ENCODE data around the gene NLRP4. TPM values are rescaled to one million over a fixed set of nuclear protein-coding genes. Genes with fewer than 3 reads are reported as not detected.

Gene NLRP4, protein sequence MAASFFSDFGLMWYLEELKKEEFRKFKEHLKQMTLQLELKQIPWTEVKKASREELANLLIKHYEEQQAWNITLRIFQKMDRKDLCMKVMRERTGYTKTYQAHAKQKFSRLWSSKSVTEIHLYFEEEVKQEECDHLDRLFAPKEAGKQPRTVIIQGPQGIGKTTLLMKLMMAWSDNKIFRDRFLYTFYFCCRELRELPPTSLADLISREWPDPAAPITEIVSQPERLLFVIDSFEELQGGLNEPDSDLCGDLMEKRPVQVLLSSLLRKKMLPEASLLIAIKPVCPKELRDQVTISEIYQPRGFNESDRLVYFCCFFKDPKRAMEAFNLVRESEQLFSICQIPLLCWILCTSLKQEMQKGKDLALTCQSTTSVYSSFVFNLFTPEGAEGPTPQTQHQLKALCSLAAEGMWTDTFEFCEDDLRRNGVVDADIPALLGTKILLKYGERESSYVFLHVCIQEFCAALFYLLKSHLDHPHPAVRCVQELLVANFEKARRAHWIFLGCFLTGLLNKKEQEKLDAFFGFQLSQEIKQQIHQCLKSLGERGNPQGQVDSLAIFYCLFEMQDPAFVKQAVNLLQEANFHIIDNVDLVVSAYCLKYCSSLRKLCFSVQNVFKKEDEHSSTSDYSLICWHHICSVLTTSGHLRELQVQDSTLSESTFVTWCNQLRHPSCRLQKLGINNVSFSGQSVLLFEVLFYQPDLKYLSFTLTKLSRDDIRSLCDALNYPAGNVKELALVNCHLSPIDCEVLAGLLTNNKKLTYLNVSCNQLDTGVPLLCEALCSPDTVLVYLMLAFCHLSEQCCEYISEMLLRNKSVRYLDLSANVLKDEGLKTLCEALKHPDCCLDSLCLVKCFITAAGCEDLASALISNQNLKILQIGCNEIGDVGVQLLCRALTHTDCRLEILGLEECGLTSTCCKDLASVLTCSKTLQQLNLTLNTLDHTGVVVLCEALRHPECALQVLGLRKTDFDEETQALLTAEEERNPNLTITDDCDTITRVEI
- not detected for polyA plus RNA-seq (2012; ENCODE audit: insufficient read depth, insufficient read length)

GRCh38 chr19:55836340-55836739, at the start of gene NLRP4:
Gene NLRP4 (plus strand): TSS chr19:55836540. CDS start chr19:55852081, 15,541 bp downstream.
- DNase-seq (ENCODE audit: low read depth, low spot score): no peak
- H3K4me3 ChIP-seq (ENCODE audit: low read length): no peak within 1 kb of the TSS

DNA sequence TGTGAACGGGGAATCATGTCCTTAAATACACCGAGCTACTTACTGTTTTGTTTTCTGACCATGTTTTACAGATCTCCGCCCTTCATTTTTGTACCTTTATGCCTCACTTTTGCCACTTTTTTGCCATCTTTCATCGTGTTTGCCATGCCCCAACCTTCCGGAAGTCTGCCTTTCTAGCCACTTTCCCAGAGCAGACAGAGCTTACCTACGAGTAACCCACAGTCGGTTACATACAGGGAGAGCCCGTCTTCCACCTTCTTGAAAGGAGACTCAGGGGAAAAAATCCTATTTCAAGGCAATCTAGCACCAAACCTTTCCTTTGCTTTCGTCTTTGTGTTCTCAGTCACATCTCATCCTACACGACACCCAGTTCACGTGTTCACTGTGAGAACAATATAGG, 41.3 kb upstream of the NLRP4 start:
- no peak overlapping the region for H3K4me3 ChIP-seq (ENCODE audit: low read length)
- no peak for DNase-seq (ENCODE audit: low read depth, low spot score)

- no peak overlapping the region for H3K4me3 ChIP-seq (ENCODE audit: low read length)
- no peak for DNase-seq (ENCODE audit: low read depth, low spot score)
Measured at GRCh38 chr19:55801416-55801815, 34.9 kb upstream of the NLRP4 start.

GRCh38 chr19:55802281-55802680, 34.1 kb upstream of the NLRP4 start:
- no peak for DNase-seq (ENCODE audit: low read depth, low spot score)
- no peak overlapping the region for H3K4me3 ChIP-seq (ENCODE audit: low read length)

DNA sequence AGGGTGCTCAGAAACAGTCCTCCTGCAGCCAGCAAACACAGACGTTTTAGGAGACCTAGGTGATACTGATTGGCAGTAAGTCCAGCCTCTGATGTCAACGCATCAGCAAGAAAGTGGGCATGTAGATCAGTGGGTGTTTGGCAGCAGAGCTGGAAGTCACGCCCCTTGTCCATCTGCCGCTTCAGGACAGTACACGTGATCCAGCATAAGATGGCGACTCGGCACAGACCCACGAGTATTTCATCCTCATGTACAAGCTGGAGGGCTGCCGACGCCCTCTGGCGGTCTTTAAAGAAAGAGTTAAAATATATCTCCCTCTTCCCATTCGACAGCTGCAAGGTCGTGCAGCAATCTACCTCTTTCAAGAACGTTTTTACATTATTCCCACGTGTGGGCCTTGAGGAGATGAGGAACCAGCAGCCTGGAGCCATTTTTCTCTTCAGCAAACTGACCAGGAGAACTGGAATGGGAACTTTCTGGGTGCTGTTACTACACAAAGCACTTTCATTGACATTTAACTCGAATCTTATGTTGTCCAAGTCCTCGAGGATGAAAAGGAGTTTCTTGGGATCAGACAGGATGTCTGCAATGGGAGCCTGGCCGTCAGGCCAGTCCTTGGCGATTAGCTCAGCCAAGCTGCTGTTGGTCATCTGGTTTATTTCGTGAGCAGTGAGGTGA, 26.8 kb upstream of the NLRP4 start:
- H3K4me3 ChIP-seq (ENCODE audit: low read length): no peak overlapping the region
- DNase-seq (ENCODE audit: low read depth, low spot score): peak; percentile 86

DNA sequence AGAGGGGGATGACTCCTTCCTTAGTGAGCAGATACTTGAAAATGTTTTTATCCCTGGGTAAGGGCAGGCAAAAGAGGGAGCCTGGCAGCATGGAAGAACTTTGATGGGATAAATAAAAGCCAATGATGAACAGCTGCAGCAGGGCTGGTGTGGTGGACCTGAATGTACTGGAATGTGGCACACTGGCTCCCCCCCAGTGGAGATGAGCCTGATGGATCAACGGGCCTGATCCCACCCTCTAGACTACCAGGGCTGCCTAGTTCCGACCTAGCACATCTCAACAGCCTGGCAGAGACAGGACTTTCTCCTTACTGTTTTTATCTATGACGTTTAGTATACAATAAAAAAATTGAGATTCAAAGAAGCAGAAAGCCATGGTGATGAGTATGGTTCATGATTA, 25.0 kb upstream of the NLRP4 start:
- no peak for DNase-seq (ENCODE audit: low read depth, low spot score)
- no peak overlapping the region for H3K4me3 ChIP-seq (ENCODE audit: low read length)

- no peak for DNase-seq (ENCODE audit: low read depth, low spot score)
- H3K4me3 ChIP-seq (ENCODE audit: low read length): no peak overlapping the region
Measured at GRCh38 chr19:55812449-55812848, 23.9 kb upstream of the NLRP4 start.

GRCh38 chr19:55813906-55814305, 22.4 kb upstream of the NLRP4 start:
- H3K4me3 ChIP-seq (ENCODE audit: low read length): no peak overlapping the region
- DNase-seq (ENCODE audit: low read depth, low spot score): no peak

- DNase-seq (ENCODE audit: low read depth, low spot score): no peak
- H3K4me3 ChIP-seq (ENCODE audit: low read length): no peak overlapping the region
Measured at GRCh38 chr19:55820037-55820436, 16.3 kb upstream of the NLRP4 start.

DNA sequence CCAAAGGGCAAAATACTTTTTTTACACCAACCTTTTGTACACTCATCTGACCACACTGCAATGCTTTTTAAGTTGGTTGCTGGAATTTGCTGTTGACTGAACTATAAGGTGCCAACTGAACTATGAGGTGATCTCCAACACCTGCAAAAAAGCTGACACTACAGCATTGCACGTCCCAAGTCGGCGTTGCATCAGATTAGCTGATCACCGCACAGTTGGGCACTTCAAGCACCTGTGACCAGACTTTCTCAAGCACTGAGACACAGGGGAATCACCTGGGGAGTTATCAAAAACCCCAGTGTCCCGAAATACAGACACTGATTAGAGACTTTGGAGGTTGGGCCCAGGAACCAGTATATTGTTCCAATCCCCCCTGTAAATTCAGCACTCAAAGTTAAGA, 5.7 kb upstream of the NLRP4 start:
- no peak overlapping the region for H3K4me3 ChIP-seq (ENCODE audit: low read length)
- DNase-seq (ENCODE audit: low read depth, low spot score): no peak

DNA sequence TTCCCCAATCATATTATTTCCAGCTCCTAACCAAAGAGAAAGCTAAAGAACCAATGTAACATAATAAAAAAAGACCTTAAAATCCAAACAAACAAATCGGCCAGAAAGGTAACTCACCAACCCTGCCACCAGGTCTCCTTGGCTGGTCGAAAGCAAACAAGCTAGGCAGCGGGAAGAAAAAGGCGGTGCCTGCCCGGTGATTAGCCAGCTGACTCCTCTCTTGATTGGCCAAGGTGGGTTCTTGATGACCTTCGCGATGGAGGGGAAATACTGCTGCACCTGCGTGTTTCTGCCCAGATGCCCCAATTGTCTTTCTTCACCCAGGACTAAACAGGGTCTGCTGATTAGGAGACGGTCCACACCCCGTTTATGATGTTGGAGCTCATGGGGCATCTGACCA, 4.5 kb upstream of the NLRP4 start, which contains the start of gene NLRP11:
Gene NLRP11, minus strand, starts transcription at position 154 of the 400 bp plus-strand sequence. CDS start 13,825 bp downstream, outside the sequence.
- DNase-seq (ENCODE audit: low read depth, low spot score): no peak
- no peak within 1 kb of the TSS for H3K4me3 ChIP-seq (ENCODE audit: low read length)

- no peak overlapping the region for H3K4me3 ChIP-seq (ENCODE audit: low read length)
- DNase-seq (ENCODE audit: low read depth, low spot score): no peak
Measured at GRCh38 chr19:55832676-55833075, 3.7 kb upstream of the NLRP4 start.

- DNase-seq (ENCODE audit: low read depth, low spot score): no peak
- H3K4me3 ChIP-seq (ENCODE audit: low read length): no peak overlapping the region
Measured at GRCh38 chr19:55838251-55838650, 1.9 kb downstream of the NLRP4 start.

- H3K4me3 ChIP-seq (ENCODE audit: low read length): no peak overlapping the region
Measured at GRCh38 chr19:55838906-55839305, 2.6 kb downstream of the NLRP4 start.

DNA sequence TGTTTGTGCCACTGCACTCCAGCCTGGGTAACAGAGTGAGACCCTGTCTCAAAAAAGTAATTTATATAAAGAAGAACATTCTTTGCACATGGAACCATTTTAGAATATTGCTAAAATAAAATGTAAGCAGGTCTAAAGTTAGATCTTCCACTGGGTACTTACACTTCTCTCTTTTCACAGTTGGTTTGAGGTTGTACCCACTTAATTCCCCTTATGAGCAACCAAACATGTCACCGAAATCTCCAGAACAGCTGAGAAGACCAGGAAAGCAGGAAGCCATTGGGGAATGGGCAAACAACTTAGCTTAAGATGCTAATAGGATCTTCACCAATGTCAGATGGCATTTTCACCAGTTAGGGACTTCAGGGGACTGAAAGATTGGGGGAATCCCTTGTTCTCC, 18.8 kb downstream of the NLRP4 start:
- no peak for DNase-seq (ENCODE audit: low read depth, low spot score)
- no peak overlapping the region for H3K4me3 ChIP-seq (ENCODE audit: low read length)

More at GRCh38 chr19:55838906-55839305, 2.6 kb downstream of the NLRP4 start:
- DNase-seq (ENCODE audit: low read depth, low spot score): no peak

- no peak for DNase-seq (ENCODE audit: low read depth, low spot score)
- H3K4me3 ChIP-seq (ENCODE audit: low read length): no peak overlapping the region
Measured at GRCh38 chr19:55857149-55857548, 20.8 kb downstream of the NLRP4 start.

DNA sequence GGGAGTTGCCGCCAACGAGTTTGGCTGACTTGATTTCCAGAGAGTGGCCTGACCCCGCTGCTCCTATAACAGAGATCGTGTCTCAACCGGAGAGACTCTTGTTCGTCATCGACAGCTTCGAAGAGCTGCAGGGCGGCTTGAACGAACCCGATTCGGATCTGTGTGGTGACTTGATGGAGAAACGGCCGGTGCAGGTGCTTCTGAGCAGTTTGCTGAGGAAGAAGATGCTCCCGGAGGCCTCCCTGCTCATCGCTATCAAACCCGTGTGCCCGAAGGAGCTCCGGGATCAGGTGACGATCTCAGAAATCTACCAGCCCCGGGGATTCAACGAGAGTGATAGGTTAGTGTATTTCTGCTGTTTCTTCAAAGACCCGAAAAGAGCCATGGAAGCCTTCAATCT, 21.6 kb downstream of the NLRP4 start:
- DNase-seq (ENCODE audit: low read depth, low spot score): no peak

DNA sequence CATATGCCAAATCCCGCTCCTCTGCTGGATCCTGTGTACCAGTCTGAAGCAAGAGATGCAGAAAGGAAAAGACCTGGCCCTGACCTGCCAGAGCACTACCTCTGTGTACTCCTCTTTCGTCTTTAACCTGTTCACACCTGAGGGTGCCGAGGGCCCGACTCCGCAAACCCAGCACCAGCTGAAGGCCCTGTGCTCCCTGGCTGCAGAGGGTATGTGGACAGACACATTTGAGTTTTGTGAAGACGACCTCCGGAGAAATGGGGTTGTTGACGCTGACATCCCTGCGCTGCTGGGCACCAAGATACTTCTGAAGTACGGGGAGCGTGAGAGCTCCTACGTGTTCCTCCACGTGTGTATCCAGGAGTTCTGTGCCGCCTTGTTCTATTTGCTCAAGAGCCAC, 22.1 kb downstream of the NLRP4 start:
- DNase-seq (ENCODE audit: low read depth, low spot score): no peak
- H3K4me3 ChIP-seq (ENCODE audit: low read length): no peak overlapping the region

More for the DNA sequence above, 21.6 kb downstream of the NLRP4 start:
- H3K4me3 ChIP-seq (ENCODE audit: low read length): no peak overlapping the region

DNA sequence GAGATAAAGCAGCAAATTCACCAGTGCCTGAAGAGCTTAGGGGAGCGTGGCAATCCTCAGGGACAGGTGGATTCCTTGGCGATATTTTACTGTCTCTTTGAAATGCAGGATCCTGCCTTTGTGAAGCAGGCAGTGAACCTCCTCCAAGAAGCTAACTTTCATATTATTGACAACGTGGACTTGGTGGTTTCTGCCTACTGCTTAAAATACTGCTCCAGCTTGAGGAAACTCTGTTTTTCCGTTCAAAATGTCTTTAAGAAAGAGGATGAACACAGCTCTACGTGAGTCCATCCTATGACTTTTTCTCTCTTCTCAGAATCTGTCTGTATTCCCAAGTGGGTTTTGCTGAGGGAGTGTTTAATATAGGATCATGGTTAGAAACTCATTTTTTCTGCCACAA, 22.6 kb downstream of the NLRP4 start:
- no peak for DNase-seq (ENCODE audit: low read depth, low spot score)

More for the DNA sequence above, 22.6 kb downstream of the NLRP4 start:
- no peak overlapping the region for H3K4me3 ChIP-seq (ENCODE audit: low read length)

Data from Jurkat, Clone E6-1 (cell line).